NCI-H146 treated with DMSO at 0.1 percent for 48 hours (cell line): ENCODE results near the gene TASL.
"Not testable (repeated sequence)": the region's sequence is repeated elsewhere in the genome, so short reads cannot be mapped to it uniquely, and the experiment has no call there.

Source experiments
- DNase-seq: peaks from one replicate; lab custom pipeline; 2025; ENCODE audit not compliant: unreplicated experiment; lab: John Stamatoyannopoulos, UW

TASL gene

DNA sequence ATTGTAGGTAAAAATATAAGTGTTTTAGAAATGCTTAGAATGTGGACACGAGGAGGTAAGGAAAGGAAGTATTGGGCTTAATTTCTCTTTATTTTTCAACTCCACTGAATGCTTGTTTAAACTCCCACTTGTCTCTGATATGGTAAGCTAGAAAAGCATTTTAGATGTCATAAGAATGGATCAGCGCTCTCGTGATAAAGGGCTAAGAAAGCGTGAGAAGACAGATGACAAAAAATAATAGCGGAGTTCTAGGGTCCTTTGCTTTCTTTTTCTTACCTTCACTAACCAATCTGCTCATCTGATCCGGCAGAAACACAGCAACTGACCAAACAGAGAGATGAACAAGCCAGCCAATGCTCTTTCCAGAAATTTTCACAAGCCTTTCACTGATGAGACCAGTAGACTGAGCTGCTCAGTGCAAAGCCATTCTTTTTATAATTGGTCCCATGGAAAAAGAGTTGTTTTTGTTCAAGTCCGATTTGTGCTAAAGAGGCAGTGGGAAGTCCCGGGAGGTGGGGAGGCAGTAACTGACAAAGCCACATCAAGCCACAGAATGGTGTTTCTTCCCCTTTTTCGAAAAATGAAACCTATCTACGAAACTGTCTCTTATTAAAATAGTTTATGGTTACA is at the start of gene TASL:
Gene TASL, minus strand, starts transcription at position 405 of the 630 bp plus-strand sequence. CDS start 17,411 bp downstream, outside the sequence.
- DNase-seq, result no peak

DNA sequence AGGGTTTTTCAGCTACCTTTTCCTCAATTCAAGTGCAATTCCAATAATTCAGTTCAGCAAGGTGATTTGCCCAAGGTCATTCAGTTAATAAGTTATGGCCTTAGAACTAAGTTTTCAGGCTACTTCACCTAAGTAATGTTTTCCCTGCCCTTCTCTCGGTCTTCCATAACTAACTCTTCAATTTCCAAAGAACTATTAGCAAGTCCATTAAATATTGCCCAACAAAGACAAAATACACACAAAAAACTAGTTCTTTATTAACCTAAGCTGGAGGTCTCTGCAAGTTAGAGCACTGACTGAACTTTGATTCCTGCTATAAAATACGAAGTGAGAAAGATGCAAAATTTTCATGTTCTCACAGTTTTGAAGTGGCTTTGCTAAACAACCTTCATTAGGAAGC is 48.8 kb upstream of the TASL start:
- no peak for DNase-seq

DNA sequence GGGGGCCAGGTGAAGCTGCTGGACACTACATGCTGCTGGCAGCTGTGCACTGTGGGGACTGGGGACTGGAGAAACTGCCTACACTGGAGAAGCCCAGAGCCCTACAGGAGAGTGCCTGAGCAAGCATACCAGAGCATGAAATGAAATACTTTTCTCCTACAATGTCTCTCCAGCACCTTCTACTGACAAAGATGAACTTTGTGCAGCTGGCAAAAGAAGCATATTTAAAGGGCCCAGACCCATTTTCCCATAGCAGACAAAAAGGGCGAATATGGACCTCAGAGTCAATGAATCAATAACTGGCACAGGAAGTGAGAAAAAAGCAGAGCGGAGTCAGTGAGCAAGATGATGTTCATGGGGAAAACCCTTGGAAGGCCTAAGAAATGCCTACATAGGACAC is 44.8 kb upstream of the TASL start:
- DNase-seq, result no peak

DNA sequence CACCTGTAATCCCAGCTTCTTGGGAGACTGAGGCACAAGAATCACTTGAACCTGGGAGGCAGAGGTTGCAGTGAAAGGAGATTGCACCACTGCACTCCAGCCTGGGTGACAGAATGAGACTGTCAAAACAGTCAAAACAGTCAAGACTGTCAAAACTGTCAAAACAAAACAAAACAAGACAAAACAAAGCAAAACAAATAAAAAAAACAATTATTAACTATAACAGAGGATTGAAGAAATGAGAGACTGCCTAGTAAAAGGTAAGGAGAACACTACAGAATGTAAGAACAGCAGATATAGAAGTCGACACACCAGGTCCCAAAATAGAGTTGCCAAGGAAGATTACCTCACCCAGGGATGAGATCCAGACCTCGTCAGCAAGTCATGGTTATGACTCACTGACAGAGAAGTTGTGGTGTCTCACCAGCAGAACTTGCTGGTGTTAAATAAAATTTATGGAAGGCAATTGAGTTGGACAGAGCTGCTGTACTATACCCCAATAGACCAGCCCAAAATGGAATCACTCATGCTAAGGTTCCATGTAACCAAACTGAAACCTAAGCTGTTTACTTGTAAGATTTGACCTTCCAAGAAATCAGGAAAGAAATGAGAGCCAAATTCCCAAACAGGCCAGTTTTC is 43.5 kb upstream of the TASL start:
- DNase-seq, result no peak

- no peak for DNase-seq
Observed at GRCh38 chrX:30620125-30620524, 42.6 kb upstream of the TASL start.

DNA sequence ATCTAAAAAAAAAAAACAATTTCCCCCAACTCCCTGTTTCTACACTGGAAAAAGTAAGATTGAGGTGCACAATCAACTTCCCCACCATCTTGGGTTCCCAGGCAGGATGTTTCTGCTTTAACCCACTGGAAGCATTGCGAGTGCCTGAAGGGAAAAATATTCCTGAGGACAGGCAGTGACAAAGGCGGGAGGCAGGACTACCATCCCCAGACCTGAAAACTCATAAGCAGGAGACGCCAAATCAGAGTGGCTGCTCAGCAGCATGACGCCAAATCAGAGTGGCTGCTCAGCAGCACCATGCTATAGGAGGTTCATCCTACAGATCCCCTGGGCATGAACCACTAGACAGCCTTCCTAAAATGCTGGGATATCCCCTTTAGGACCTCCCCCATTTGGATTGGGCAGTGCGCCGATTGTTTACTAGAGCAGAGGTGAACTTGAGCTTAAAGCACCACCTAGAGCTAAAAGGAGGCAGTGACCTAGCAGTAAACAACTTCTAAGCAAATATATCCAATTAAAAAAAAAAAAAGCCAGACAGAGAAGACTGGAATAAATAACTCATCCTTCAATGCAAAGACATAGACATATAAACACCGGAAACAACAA is 40.7 kb upstream of the TASL start:
- DNase-seq, result no peak

DNA sequence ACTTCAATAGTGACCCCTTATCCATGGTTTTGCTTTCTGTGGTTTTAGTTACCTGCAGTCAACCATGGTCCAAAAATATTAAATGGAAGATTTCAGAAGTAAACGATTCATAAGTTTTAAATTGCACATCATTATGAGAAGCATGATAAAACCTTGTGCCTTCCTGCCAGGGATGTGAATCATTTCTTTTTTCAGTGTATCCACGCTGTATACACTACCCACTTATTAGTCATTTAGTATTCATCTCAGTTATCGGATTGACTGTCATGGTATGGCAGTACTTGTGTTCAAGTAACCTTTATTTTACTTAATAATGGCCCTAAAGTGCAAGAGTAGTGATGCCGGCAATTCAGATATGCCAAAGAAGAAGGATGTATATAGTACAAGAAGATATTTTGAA is 37.7 kb upstream of the TASL start:
- no peak for DNase-seq

DNA sequence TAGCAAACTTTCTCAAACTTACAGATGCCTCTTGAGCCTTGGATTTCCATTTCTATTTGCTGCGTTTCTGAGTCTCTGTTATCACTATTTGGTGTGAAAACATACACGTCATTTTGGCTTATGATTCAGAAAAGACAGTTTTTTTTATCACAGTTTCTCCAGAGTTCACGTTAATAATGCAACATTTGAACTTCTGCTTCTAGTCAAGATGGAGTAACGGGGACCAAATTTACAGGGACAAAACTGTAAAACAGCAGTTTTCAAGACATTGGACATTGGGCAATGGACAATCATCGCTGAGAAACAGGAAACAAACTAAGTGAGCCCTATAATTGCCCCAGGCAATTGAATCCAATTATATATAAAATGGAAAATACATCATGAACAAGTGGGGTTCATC is 36.2 kb upstream of the TASL start:
- no peak for DNase-seq

- no peak for DNase-seq
Observed at GRCh38 chrX:30612250-30612655, 34.7 kb upstream of the TASL start.

DNA sequence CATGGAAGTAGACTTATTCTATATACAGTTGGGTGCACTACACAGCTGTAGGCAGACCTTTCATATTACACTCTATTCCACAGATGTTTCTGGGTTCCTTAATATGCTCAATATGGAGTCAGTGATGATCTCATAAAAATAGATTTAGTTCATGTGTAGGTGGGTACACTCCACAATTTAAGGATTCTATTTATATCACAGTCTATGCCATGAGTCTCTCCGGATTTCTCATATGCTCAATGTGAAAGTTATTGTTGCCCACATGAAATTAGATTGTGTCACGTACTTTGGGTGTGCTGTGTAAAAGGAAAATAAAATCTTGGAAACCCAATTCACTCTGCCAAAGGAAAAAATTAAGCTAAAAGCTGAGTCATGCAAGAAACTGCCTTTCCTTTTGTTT is 32.5 kb upstream of the TASL start:
- DNase-seq, result no peak

GRCh38 chrX:30607155-30607554 is 29.6 kb upstream of the TASL start:
- no peak for DNase-seq

- not testable (repeated sequence) for DNase-seq
Observed at GRCh38 chrX:30600269-30601176, 23.0 kb upstream of the TASL start.

- no peak for DNase-seq
Observed at GRCh38 chrX:30597216-30598012, 19.8 kb upstream of the TASL start.

GRCh38 chrX:30593440-30594200 is 16.1 kb upstream of the TASL start:
- DNase-seq, result no peak

GRCh38 chrX:30592831-30593230 is 15.3 kb upstream of the TASL start:
- DNase-seq, result no peak

- no peak for DNase-seq
Observed at GRCh38 chrX:30590368-30590767, 12.8 kb upstream of the TASL start.

- DNase-seq, result no peak
Observed at GRCh38 chrX:30589146-30589888, 11.8 kb upstream of the TASL start.

- DNase-seq, result no peak
Observed at GRCh38 chrX:30586516-30586915, 8.9 kb upstream of the TASL start.

DNA sequence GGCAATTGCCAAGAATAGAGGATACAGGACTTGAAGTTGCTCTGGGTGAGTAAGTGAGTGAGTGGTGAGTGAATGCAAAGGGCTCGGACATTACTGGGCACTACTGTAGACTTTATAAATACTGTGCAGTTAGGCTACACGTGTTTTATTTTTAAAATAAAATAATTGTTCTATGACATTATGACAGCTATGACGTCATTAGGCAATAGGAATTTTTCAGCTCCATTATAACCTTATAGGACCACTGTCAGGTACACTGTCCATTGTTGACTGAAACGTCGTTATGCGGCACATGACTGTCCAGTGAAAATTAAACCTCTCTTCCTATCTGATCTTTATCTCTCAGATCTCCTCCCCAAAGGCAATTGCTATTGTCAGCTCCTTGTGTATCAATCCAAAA is 5.1 kb upstream of the TASL start:
- DNase-seq, result no peak
